IMR-90 (cell line): ENCODE results near the gene FAM81A.

Experiments used
- CEBPB ChIP-seq: IDR thresholded peaks from 2 replicates; pipeline ENCODE4 v1.6.1; 2012; ENCODE audit warnings: low read depth, low read length, improper control_type of control experiment
- CTCF ChIP-seq: conservative IDR thresholded peaks from 2 replicates; pipeline ENCODE4 v1.5.1; 2012; ENCODE audit warnings: mild to moderate bottlenecking, low read depth, low read length, improper control_type of control experiment
- MXI1 ChIP-seq: IDR thresholded peaks from 2 replicates; pipeline ENCODE4 v1.6.1; 2012; ENCODE audit warnings: low read depth, mild to moderate bottlenecking, low read length, moderate library complexity, borderline replicate concordance
- POLR2A ChIP-seq: IDR thresholded peaks from 2 replicates; pipeline ENCODE4 v1.6.1; 2012; ENCODE audit warnings: mild to moderate bottlenecking, low read depth, low read length
- RAD21 ChIP-seq: IDR thresholded peaks from 2 replicates; pipeline ENCODE4 v1.6.1; 2012; ENCODE audit warnings: low read length, improper control_type of control experiment
- RFX5 ChIP-seq: IDR thresholded peaks from 2 replicates; pipeline ENCODE4 v1.8.0; 2012; ENCODE audit warnings: low read depth, mild to moderate bottlenecking, low read length, moderate library complexity
- SMC3 ChIP-seq: fragments of 150-350 bp; IDR thresholded peaks from 2 replicates; pipeline ENCODE4 v1.6.1; 2016; ENCODE audit warnings: low read depth, mild to moderate bottlenecking, antibody characterized with exemption, low read length, moderate library complexity
- USF2 ChIP-seq: fragments of 150-350 bp; IDR thresholded peaks from 2 replicates; pipeline ENCODE4 v1.6.1; 2017; ENCODE audit warnings: mild to moderate bottlenecking, antibody characterized with exemption, low read length, low read depth

- TF ChIP-seq CTCF: no peak
- no peak for TF ChIP-seq RFX5
- TF ChIP-seq POLR2A: no peak
- TF ChIP-seq CEBPB: no peak
- no peak for TF ChIP-seq RAD21
- TF ChIP-seq MXI1: no peak
- no peak for TF ChIP-seq USF2
- TF ChIP-seq SMC3: no peak
Measured at GRCh38 chr15:59439576-59439975, 1.6 kb downstream of the FAM81A start.
